GM19395 (cell line): ENCODE measurements around the gene CSN2.

Source experiments
- ATAC-seq: cut with Tn5 transposase; IDR thresholded peaks from one replicate; pipeline ENCODE4 v1.9.1; 2021; ENCODE audit warnings: mild to moderate bottlenecking, moderate library complexity; ENCODE audit not compliant: unreplicated experiment

The CSN2 gene

GRCh38 chr4:69907151-69907550, 58.4 kb downstream of the CSN2 start:
- ATAC-seq, result no peak
